ENCODE measurements around the gene NCR3LG1. TPM values are rescaled to one million over a fixed set of nuclear protein-coding genes. Genes with fewer than 3 reads are reported as not detected.

The NCR3LG1 gene
- total RNA-seq, 4 donors from 2014 or later = 4.6 to 7.4 (median 6.3) TPM

- Histone ChIP-seq H3K4me1 (peaks cover 14% of the 10 kb centered on the region), H3K36me3 (no peaks in the 10 kb centered on the region), H3K4me3 (peak overlapping the region; percentile 55), H3K27me3 (peaks cover 16% of the 10 kb centered on the region), H3K9me3 (no peaks in the 10 kb centered on the region), H3K27ac (no peak overlapping the region)
- peak in 1 of 2 donors; percentile 85 for DNase-seq (ENCODE audit: low spot score in 2 of 2)
- WGBS = 21% methylated on average over 9 of the region's 55 CpGs
- peak in 1 of 2 donors; percentile 86 for TF ChIP-seq CTCF (IDR thresholded peaks at IDR 0.05)
- TF ChIP-seq POLR2A (IDR thresholded peaks at IDR 0.05) = no peak
- TF ChIP-seq EP300 (IDR thresholded peaks at IDR 0.05) = no peak
- TF ChIP-seq POLR2AphosphoS5 (IDR thresholded peaks at IDR 0.05) = no peak
Measured at GRCh38 chr11:17389211-17389956, 37.8 kb downstream of the NCR3LG1 start.

GRCh38 chr11:17389957-17390649 is 38.5 kb downstream of the NCR3LG1 start:
- WGBS = 59% methylated on average over 10 of the region's 10 CpGs
- Histone ChIP-seq H3K4me1 (peaks cover 14% of the 10 kb centered on the region), H3K36me3 (no peaks in the 10 kb centered on the region), H3K27me3 (peaks cover 16% of the 10 kb centered on the region), H3K9me3 (no peaks in the 10 kb centered on the region), H3K27ac (no peak overlapping the region), H3K4me3 (peak overlapping the region; percentile 55)
- no peak for TF ChIP-seq POLR2A (IDR thresholded peaks at IDR 0.05)
- no peak for TF ChIP-seq POLR2AphosphoS5 (IDR thresholded peaks at IDR 0.05)
- no peak for TF ChIP-seq CTCF (IDR thresholded peaks at IDR 0.05)
- no peak for TF ChIP-seq EP300 (IDR thresholded peaks at IDR 0.05)
- no peak for DNase-seq (ENCODE audit: low spot score in 2 of 2)

DNA sequence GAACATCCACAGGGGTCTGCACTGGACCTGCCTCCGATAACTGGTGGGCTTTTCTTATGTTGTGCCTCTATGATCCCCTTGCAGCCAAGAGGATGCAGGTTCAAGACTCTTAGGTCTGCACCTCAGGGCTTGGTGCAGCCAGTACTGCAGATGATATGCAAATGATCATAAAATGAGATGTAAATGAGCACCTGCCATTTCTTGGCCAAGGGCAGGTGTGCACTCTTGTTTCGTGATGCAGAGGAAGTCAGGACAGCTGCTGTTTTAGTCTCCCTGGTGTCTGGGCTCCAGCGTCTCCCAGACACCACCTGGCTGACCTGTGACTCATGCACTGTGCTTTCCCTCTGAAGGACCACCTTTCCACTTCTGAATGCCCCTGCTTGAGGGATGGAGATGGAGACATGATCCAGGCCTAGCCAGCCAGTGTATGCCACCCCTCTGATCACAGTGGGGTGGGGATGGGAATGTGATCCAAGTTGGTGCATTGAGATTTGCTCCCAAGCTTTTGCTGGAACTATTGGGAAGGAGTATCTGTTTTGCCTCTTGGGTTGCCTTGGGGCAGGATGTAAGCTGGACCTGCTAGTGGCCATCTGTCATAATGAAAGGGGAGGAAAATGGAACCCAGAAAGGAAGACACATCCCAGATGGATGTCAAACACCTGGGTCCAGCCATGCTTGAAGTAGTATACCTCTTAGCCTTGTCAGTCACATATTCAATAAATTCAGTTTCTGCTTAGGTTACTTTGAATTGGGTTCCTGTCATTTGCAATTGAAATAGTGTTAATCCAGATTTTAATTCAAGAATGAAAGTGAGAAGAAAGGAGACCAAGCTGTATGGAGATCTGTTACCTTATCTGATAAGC is 40.1 kb downstream of the NCR3LG1 start:
- peaks cover 12% of the 10 kb centered on the region for H3K27me3 ChIP-seq
- no peak for DNase-seq (ENCODE audit: low spot score in 2 of 2)
- H3K36me3 ChIP-seq = no peaks in the 10 kb centered on the region
- WGBS = 65% methylated on average over 3 of the region's 3 CpGs
- H3K27ac ChIP-seq = no peak overlapping the region
- TF ChIP-seq POLR2AphosphoS5 (IDR thresholded peaks at IDR 0.05) (no peak), POLR2A (IDR thresholded peaks at IDR 0.05) (no peak), EP300 (IDR thresholded peaks at IDR 0.05) (no peak), CTCF (IDR thresholded peaks at IDR 0.05) (no peak)
- H3K9me3 ChIP-seq = no peaks in the 10 kb centered on the region
- no peak overlapping the region for H3K4me3 ChIP-seq
- H3K4me1 ChIP-seq = peaks cover 14% of the 10 kb centered on the region

- H3K9me3 ChIP-seq = no peaks in the 10 kb centered on the region
- 92% methylated on average over 13 of the region's 14 CpGs for WGBS
- H3K36me3 ChIP-seq = no peaks in the 10 kb centered on the region
- H3K4me1 ChIP-seq = peaks cover 14% of the 10 kb centered on the region
- H3K27me3 ChIP-seq = peaks cover 8% of the 10 kb centered on the region
- H3K4me3 ChIP-seq = no peak overlapping the region
- DNase-seq (ENCODE audit: low spot score in 2 of 2) = no peak
- TF ChIP-seq CTCF (IDR thresholded peaks at IDR 0.05) (no peak), POLR2A (IDR thresholded peaks at IDR 0.05) (no peak)
- H3K27ac ChIP-seq = no peak overlapping the region
Measured at GRCh38 chr11:17392872-17393271, 41.3 kb downstream of the NCR3LG1 start.

Data from suprapubic skin (tissue), 4 donors.